ENCODE data around the gene MAL. TPM values are rescaled to one million over a fixed set of nuclear protein-coding genes. Genes with fewer than 3 reads are reported as not detected.

The MAL gene
- total RNA-seq, 1 experiment from 2014 or later: 1.6 TPM

- DNase-seq (no peak), ATAC-seq (no peak)
- Histone ChIP-seq H3K27ac (ENCODE audit: low read length) (no peak overlapping the region), H2AFZ (ENCODE audit: low read length) (no peak overlapping the region), H4K20me1 (ENCODE audit: low read length) (no peaks in the 10 kb centered on the region), H3K4me2 (ENCODE audit: low read length) (no peak overlapping the region), H3K79me2 (ENCODE audit: low read length) (no peaks in the 10 kb centered on the region), H3K9me3 (ENCODE audit: low read length) (no peaks in the 10 kb centered on the region), H3K27me3 (ENCODE audit: low read length) (no peaks in the 10 kb centered on the region), H3F3A (ENCODE audit: low read length, unreplicated experiment) (no peaks in the 10 kb centered on the region), H3K4me1 (ENCODE audit: insufficient read depth, low read length) (no peaks in the 10 kb centered on the region), H3K36me3 (ENCODE audit: low read depth, low read length) (no peaks in the 10 kb centered on the region), H3K4me3 (ENCODE audit: low read length) (no peak overlapping the region), H3K9ac (ENCODE audit: low read length) (no peak overlapping the region), H3K9me2 (replicated peaks; ENCODE audit: low read length) (no peaks in the 10 kb centered on the region)
- BruUV-seq (replicated peaks): no TSS peak
- ChIA-PET POLR2A (ENCODE audit: unreplicated experiment) (no interaction called here), CTCF (no interaction called here)
- TF ChIP-seq CTCF (conservative IDR thresholded peaks at IDR 0.05; ENCODE audit: low read depth, low read length) (no peak), EZH2 (IDR thresholded peaks at IDR 0.05; ENCODE audit: low read length, unreplicated experiment) (no peak), EZH2phosphoT487 (IDR thresholded peaks at IDR 0.05; ENCODE audit: borderline replicate concordance, low read length) (no peak)
- intact Hi-C loops (cut with micrococcal nuclease): no loop called here
These were observed 10.1 kb upstream of the MAL start for GRCh38 chr2:95015261-95015912.

GRCh38 chr2:95016616-95017015 is 8.9 kb upstream of the MAL start:
- Histone ChIP-seq H3K27me3 (ENCODE audit: low read length) (no peaks in the 10 kb centered on the region), H3K9me2 (replicated peaks; ENCODE audit: low read length) (no peaks in the 10 kb centered on the region), H3K9ac (ENCODE audit: low read length) (no peak overlapping the region), H3F3A (ENCODE audit: low read length, unreplicated experiment) (no peaks in the 10 kb centered on the region), H3K36me3 (ENCODE audit: low read depth, low read length) (no peaks in the 10 kb centered on the region), H2AFZ (ENCODE audit: low read length) (no peak overlapping the region), H3K9me3 (ENCODE audit: low read length) (no peaks in the 10 kb centered on the region), H3K4me1 (ENCODE audit: insufficient read depth, low read length) (no peaks in the 10 kb centered on the region), H4K20me1 (ENCODE audit: low read length) (no peaks in the 10 kb centered on the region), H3K4me3 (ENCODE audit: low read length) (no peak overlapping the region), H3K79me2 (ENCODE audit: low read length) (no peaks in the 10 kb centered on the region), H3K27ac (ENCODE audit: low read length) (no peak overlapping the region), H3K4me2 (ENCODE audit: low read length) (no peak overlapping the region)
- intact Hi-C loops (cut with micrococcal nuclease): no loop called here
- CTCF ChIA-PET: no interaction called here
- no TSS peak for BruUV-seq (replicated peaks)
- POLR2A ChIA-PET (ENCODE audit: unreplicated experiment): interaction anchor here (0.6 kb wide), 1 partner anchor 136 kb away, joined by 3 read pairs; no protein-coding TSS in a partner anchor
- no peak for ATAC-seq
- no peak for DNase-seq
- no peak for TF ChIP-seq EZH2phosphoT487 (IDR thresholded peaks at IDR 0.05; ENCODE audit: borderline replicate concordance, low read length)
- TF ChIP-seq EZH2 (IDR thresholded peaks at IDR 0.05; ENCODE audit: low read length, unreplicated experiment): no peak
- no peak for TF ChIP-seq CTCF (conservative IDR thresholded peaks at IDR 0.05; ENCODE audit: low read depth, low read length)

DNA sequence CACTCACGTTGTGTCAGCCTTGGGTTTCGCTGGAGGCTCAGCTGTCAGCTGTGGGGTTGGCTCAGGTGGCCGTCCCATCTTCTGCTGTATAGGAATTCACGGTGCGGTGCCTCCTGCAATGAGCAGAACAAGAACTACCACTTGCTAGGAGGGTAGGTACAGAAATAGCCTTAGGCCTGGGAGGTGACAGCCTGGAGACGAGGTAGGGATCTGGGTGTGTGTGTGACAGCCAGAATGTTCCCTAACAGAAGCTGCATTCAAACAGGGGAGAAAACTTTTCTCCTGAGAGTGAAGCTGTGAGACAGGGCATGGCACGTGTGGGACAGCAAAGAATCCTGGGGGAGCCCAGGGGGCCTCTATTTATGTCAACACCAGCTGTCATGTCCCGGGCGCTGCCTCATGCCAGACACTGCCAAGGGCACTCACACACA is 8.4 kb upstream of the MAL start:
- no peaks in the 10 kb centered on the region for H4K20me1 ChIP-seq (ENCODE audit: low read length)
- no peaks in the 10 kb centered on the region for H3K79me2 ChIP-seq (ENCODE audit: low read length)
- no peaks in the 10 kb centered on the region for H3K27me3 ChIP-seq (ENCODE audit: low read length)
- H3K4me3 ChIP-seq (ENCODE audit: low read length): no peak overlapping the region
- no peaks in the 10 kb centered on the region for H3K4me1 ChIP-seq (ENCODE audit: insufficient read depth, low read length)
- no peak overlapping the region for H3K9ac ChIP-seq (ENCODE audit: low read length)
- no peak for ATAC-seq
- no peaks in the 10 kb centered on the region for H3F3A ChIP-seq (ENCODE audit: low read length, unreplicated experiment)
- no peak overlapping the region for H2AFZ ChIP-seq (ENCODE audit: low read length)
- H3K36me3 ChIP-seq (ENCODE audit: low read depth, low read length): no peaks in the 10 kb centered on the region
- H3K4me2 ChIP-seq (ENCODE audit: low read length): no peak overlapping the region
- TF ChIP-seq EZH2phosphoT487 (IDR thresholded peaks at IDR 0.05; ENCODE audit: borderline replicate concordance, low read length) (no peak), EZH2 (IDR thresholded peaks at IDR 0.05; ENCODE audit: low read length, unreplicated experiment) (no peak), CTCF (conservative IDR thresholded peaks at IDR 0.05; ENCODE audit: low read depth, low read length) (no peak)
- CTCF ChIA-PET: no interaction called here
- POLR2A ChIA-PET (ENCODE audit: unreplicated experiment): no interaction called here
- no TSS peak for BruUV-seq (replicated peaks)
- intact Hi-C loops (cut with micrococcal nuclease): no loop called here
- H3K9me2 ChIP-seq (replicated peaks; ENCODE audit: low read length): no peaks in the 10 kb centered on the region
- no peaks in the 10 kb centered on the region for H3K9me3 ChIP-seq (ENCODE audit: low read length)
- peak; percentile 21 for DNase-seq
- no peak overlapping the region for H3K27ac ChIP-seq (ENCODE audit: low read length)
